ENCODE measurements around the gene PRSS22.

GRCh38 chr16:2817340-2818271, 40.4 kb downstream of the PRSS22 start:
- TF ChIP-seq CTCF (IDR thresholded peaks at IDR 0.05) (peak; percentile 34), ZFX (IDR thresholded peaks at IDR 0.05; ENCODE audit: borderline replicate concordance) (no peak)

Measured in 22Rv1 (cell line).